HL-60 (cell line): ENCODE results near the gene MADCAM1.

Source experiments
- DNase-seq, 2 experiments: peaks; one replicate each; pipeline ENCODE4 v3.0.0-alpha.2; 2010 to 2020; ENCODE audit warnings: low read depth in 1 of 2, low spot score in 1 of 2
- H3K27ac ChIP-seq: fragments of 250-450 bp; sonication (Bioruptor Pico); replicated peaks from 2 replicates; pipeline ENCODE4 v1.5.1; 2020; ENCODE audit warnings: mild to moderate bottlenecking, moderate library complexity
- H3K27me3 ChIP-seq: fragments of 250-450 bp; sonication (Bioruptor Pico); 2 replicates; pipeline ENCODE4 v1.5.1; 2021; ENCODE audit warnings: mild to moderate bottlenecking, moderate library complexity; ENCODE audit not compliant: insufficient read depth, poor library complexity, severe bottlenecking
- H3K4me3 ChIP-seq: replicated peaks from 2 replicates; pipeline ENCODE4 v1.5.1; 2011; ENCODE audit warnings: mild to moderate bottlenecking, control low read depth, low read length; ENCODE audit not compliant: insufficient read depth
- GABPA ChIP-seq: IDR thresholded peaks from 2 replicates; pipeline ENCODE4 v1.6.1; 2012; ENCODE audit warnings: low read depth
- POLR2AphosphoS5 ChIP-seq: IDR thresholded peaks from 2 replicates; pipeline ENCODE4 v1.6.1; 2012; ENCODE audit warnings: low read depth
- REST ChIP-seq: IDR thresholded peaks from 2 replicates; pipeline ENCODE4 v1.6.1; 2012; ENCODE audit warnings: low read depth; ENCODE audit not compliant: insufficient replicate concordance
- SPI1 ChIP-seq: IDR thresholded peaks from 2 replicates; pipeline ENCODE4 v1.6.1; 2012; ENCODE audit warnings: low read depth, mild to moderate bottlenecking, borderline replicate concordance
- TF ChIP-seq, protein P1 (sequence below): IDR thresholded peaks from one replicate; pipeline ENCODE4 v1.5.1; 2011; ENCODE audit warnings: low read length, control low read depth, inconsistent platforms; ENCODE audit not compliant: insufficient read depth

Gene MADCAM1

GRCh38 chr19:458091-459042 is 37.9 kb upstream of the MADCAM1 start:
- Histone ChIP-seq H3K4me3 (no peak overlapping the region), H3K27ac (no peak overlapping the region), H3K27me3 (peaks cover 20% of the 10 kb centered on the region)
- DNase-seq = no peak
- TF ChIP-seq, protein P1, sequence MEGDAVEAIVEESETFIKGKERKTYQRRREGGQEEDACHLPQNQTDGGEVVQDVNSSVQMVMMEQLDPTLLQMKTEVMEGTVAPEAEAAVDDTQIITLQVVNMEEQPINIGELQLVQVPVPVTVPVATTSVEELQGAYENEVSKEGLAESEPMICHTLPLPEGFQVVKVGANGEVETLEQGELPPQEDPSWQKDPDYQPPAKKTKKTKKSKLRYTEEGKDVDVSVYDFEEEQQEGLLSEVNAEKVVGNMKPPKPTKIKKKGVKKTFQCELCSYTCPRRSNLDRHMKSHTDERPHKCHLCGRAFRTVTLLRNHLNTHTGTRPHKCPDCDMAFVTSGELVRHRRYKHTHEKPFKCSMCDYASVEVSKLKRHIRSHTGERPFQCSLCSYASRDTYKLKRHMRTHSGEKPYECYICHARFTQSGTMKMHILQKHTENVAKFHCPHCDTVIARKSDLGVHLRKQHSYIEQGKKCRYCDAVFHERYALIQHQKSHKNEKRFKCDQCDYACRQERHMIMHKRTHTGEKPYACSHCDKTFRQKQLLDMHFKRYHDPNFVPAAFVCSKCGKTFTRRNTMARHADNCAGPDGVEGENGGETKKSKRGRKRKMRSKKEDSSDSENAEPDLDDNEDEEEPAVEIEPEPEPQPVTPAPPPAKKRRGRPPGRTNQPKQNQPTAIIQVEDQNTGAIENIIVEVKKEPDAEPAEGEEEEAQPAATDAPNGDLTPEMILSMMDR = no peak
- TF ChIP-seq POLR2AphosphoS5 (no peak), REST (no peak), SPI1 (no peak), GABPA (no peak)

DNA sequence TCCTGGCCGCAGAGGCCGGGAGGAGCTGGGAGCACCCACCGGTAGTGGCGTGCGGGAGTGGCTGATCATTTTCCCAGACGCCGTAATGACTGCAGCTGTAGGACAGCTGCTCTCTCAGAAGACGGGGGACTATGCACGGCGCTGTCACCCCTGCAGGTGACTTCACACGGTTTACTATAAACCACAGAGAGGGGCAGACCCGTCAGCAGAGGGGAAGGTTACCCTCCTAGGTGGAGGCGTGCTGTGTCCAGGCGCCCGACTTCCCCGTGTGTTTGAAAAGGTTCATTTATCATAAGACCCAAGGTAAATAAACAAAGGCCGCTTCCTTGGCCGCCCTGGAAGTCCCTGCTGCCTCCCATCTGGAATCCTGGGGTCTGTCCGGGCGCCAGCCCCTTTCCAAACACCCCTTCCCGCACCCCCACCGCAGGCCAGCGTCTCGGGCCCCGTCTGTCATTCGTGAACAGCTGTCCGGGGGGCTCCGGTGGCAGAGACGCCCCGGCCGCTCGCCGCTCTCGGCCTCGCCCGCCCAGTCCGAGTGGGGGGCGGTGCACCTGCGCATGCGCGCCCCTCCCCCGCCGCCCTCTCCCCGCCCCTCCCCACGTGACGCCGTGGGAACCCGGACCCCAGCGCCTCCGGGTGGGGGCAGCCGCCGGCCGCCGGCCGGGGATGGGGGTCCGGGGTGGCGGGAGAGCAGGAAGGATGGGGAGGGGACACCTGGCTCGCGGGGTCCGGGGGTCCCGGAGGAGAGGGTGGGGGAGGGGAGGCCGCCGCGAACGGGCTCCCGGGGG is 36.4 kb upstream of the MADCAM1 start:
- DNase-seq = no peak
- no peak overlapping the region for H3K4me3 ChIP-seq

More for the DNA sequence above, 36.4 kb upstream of the MADCAM1 start:
- Histone ChIP-seq H3K27ac (no peak overlapping the region), H3K27me3 (peaks cover 20% of the 10 kb centered on the region)
- TF ChIP-seq REST = no peak
- no peak for TF ChIP-seq SPI1
- TF ChIP-seq, protein P1 = no peak
- TF ChIP-seq GABPA = no peak
- no peak for TF ChIP-seq POLR2AphosphoS5
